Caco-2 (cell line): ENCODE measurements around the gene ACOT7. TPM values are rescaled to one million over a fixed set of nuclear protein-coding genes. Genes with fewer than 3 reads are reported as not detected.

Experiments
- BruUV-seq: library from RNA; stranded (reverse); fragments of 400-500 nt; replicated peaks from 2 replicates; lab custom pipeline; 2021; lab: Mats Ljungman, UMichigan
- CTCF ChIA-PET: fragments of 300-600 bp; sonication (Branson Sonifier 250); formaldehyde crosslinking; loops from one replicate; lab custom pipeline; 2022; ENCODE audit warnings: antibody characterized with exemption; lab: Charles Lee
- POLR2A ChIA-PET: fragments of 300-600 bp; sonication (Branson Sonifier 250); formaldehyde crosslinking; loops from one replicate; lab custom pipeline; 2022; ENCODE audit warnings: antibody characterized with exemption; lab: Charles Lee
- DNase-seq, 2 experiments: peaks; one replicate each; pipeline versions ENCODE4 v3.0.0 to v3.0.0-alpha.2; 2020 to 2022
- H3K27me3 ChIP-seq: replicated peaks from 2 replicates; pipeline ENCODE4 v1.6.0; 2011; ENCODE audit warnings: low read length; ENCODE audit not compliant: control insufficient read depth, insufficient read depth
- H3K36me3 ChIP-seq: 2 replicates; pipeline ENCODE4 v1.5.1; 2011; ENCODE audit warnings: low read length; ENCODE audit not compliant: control insufficient read depth, insufficient read depth
- H3K4me1 ChIP-seq: fragments of 250-450 bp; sonication (Bioruptor Pico); 2 replicates; pipeline ENCODE4 v1.5.1; 2020; ENCODE audit warnings: mild to moderate bottlenecking
- H3K4me3 ChIP-seq: 2 replicates; pipeline ENCODE4 v1.5.1; 2011; ENCODE audit warnings: low read depth, mild to moderate bottlenecking, control low read depth, low read length
- H3K9me3 ChIP-seq: fragments of 250-450 bp; sonication (Bioruptor Pico); 2 replicates; pipeline ENCODE4 v1.5.1; 2020; ENCODE audit warnings: mild to moderate bottlenecking, moderate library complexity
- H3K27ac Mint-ChIP-seq: one replicate; pipeline ENCODE4 v1.8.0; 2022; ENCODE audit warnings: mixed read lengths; ENCODE audit not compliant: unreplicated experiment
- H3K27me3 Mint-ChIP-seq: one replicate; pipeline ENCODE4 v1.8.0; 2022; ENCODE audit warnings: mixed read lengths; ENCODE audit not compliant: insufficient read depth, unreplicated experiment
- H3K36me3 Mint-ChIP-seq: one replicate; pipeline ENCODE4 v1.8.0; 2022; ENCODE audit warnings: mild to moderate bottlenecking, mixed read lengths; ENCODE audit not compliant: insufficient read depth, unreplicated experiment
- H3K4me1 Mint-ChIP-seq: one replicate; pipeline ENCODE4 v1.8.0; 2022; ENCODE audit warnings: low read depth, mixed read lengths; ENCODE audit not compliant: unreplicated experiment
- H3K4me3 Mint-ChIP-seq: one replicate; pipeline ENCODE4 v1.8.0; 2022; ENCODE audit warnings: mild to moderate bottlenecking, moderate library complexity, mixed read lengths; ENCODE audit not compliant: unreplicated experiment
- H3K9me3 Mint-ChIP-seq: one replicate; pipeline ENCODE4 v1.8.0; 2022; ENCODE audit warnings: mixed read lengths; ENCODE audit not compliant: unreplicated experiment
- intact Hi-C: fragments of 100-400 bp; cut with micrococcal nuclease; formaldehyde crosslinking; loops from one replicate; pipeline ENCODE4 v1.10.0; 2022; ENCODE audit not compliant: unreplicated experiment
- total RNA-seq: library from RNA; stranded (reverse); gene quantifications from 2 replicates; pipeline ENCODE4 v1.2.3, GENCODE V29; 2022
- TF ChIP-seq, protein P1 (sequence below), 2 experiments: fragments of 200-600 bp in 1 of 2; IDR thresholded peaks; 1 replicate in 1 of 2; 2 replicates in 1 of 2; pipeline versions ENCODE4 v1.5.1 to v1.8.0; 2011 to 2022; ENCODE audit warnings: antibody characterized with exemption in 1 of 2, control low read depth in 1 of 2, inconsistent platforms in 1 of 2, low read depth in 1 of 2, low read length in 1 of 2, mild to moderate bottlenecking in 1 of 2, moderate library complexity in 1 of 2; ENCODE audit not compliant: insufficient read depth in 1 of 2, severe bottlenecking in 1 of 2, unreplicated experiment in 1 of 2

ACOT7 gene
- total RNA-seq, 1 experiment from 2014 or later: 221 TPM

DNA sequence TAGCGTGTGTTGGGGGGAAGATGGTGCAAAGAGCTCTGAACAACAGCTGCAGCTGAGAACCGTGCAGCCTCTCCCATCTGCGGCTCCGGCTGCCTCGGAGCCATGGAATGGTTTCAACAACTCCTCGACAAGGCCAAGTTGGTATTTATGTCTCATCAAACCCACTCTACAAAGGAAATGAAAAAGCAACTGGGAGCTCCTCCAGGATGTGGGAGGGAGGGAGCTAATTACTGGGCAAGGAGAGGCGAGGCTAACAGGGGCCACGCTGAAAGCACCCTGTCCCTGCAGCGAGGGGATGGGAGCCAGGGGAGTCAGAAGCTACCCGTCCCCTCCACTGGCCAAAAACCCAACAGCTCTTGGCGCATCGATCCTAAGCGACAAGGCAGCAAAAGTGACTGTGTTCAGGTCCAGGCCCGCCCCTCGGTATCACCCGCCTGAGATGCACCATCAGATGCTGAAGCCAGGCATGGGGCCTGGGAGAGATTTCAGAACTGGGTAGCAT, 63.1 kb downstream of the ACOT7 start:
- H3K4me1 Mint-ChIP-seq: no peaks in the 10 kb centered on the region
- no peak for DNase-seq
- no TSS peak for BruUV-seq
- H3K27me3 Mint-ChIP-seq: no peaks in the 10 kb centered on the region
- Histone ChIP-seq H3K4me1 (no peaks in the 10 kb centered on the region), H3K4me3 (no peak overlapping the region), H3K27me3 (no peaks in the 10 kb centered on the region), H3K36me3 (no peaks in the 10 kb centered on the region; the same call in 1 of the 2 replicates), H3K9me3 (no peaks in the 10 kb centered on the region)
- POLR2A ChIA-PET: no interaction called here
- H3K4me3 Mint-ChIP-seq: no peak overlapping the region
- TF ChIP-seq, protein P1, sequence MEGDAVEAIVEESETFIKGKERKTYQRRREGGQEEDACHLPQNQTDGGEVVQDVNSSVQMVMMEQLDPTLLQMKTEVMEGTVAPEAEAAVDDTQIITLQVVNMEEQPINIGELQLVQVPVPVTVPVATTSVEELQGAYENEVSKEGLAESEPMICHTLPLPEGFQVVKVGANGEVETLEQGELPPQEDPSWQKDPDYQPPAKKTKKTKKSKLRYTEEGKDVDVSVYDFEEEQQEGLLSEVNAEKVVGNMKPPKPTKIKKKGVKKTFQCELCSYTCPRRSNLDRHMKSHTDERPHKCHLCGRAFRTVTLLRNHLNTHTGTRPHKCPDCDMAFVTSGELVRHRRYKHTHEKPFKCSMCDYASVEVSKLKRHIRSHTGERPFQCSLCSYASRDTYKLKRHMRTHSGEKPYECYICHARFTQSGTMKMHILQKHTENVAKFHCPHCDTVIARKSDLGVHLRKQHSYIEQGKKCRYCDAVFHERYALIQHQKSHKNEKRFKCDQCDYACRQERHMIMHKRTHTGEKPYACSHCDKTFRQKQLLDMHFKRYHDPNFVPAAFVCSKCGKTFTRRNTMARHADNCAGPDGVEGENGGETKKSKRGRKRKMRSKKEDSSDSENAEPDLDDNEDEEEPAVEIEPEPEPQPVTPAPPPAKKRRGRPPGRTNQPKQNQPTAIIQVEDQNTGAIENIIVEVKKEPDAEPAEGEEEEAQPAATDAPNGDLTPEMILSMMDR (IDR thresholded peaks at IDR 0.05; ENCODE audit: insufficient read depth in 1 of 2, low read depth in 1 of 2, low read length in 1 of 2, severe bottlenecking in 1 of 2, unreplicated experiment in 1 of 2): no peak
- intact Hi-C loops: no loop called here
- CTCF ChIA-PET: no interaction called here
- no peaks in the 10 kb centered on the region for H3K9me3 Mint-ChIP-seq
- peaks cover 53% of the 10 kb centered on the region for H3K36me3 Mint-ChIP-seq
- no peak overlapping the region for H3K27ac Mint-ChIP-seq

DNA sequence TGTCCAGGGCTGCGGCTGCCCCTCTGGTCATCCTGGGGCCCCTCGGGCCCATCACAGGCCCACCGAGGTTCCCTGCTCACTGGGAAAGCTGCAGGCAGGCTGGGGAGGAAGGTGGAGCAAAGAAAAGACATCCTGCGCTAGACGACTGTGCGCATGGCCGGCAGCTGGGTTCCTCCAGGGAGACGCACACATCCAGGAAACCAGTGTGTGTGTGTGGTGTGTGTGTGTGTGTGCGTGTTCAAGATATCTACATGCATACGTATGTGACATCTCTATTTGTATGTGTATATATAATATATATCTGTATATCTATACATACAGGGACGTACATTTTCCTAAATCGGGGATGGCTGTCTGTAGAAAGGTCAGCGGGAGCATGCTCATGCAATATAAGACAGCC, 63.7 kb downstream of the ACOT7 start:
- Histone ChIP-seq H3K4me3 (no peak overlapping the region), H3K4me1 (no peaks in the 10 kb centered on the region), H3K9me3 (no peaks in the 10 kb centered on the region), H3K27me3 (no peaks in the 10 kb centered on the region), H3K36me3 (no peaks in the 10 kb centered on the region; the same call in 1 of the 2 replicates)
- no peaks in the 10 kb centered on the region for H3K4me1 Mint-ChIP-seq
- H3K27ac Mint-ChIP-seq: no peak overlapping the region
- no TSS peak for BruUV-seq
- TF ChIP-seq, protein P1 (IDR thresholded peaks at IDR 0.05; ENCODE audit: insufficient read depth in 1 of 2, low read depth in 1 of 2, low read length in 1 of 2, severe bottlenecking in 1 of 2, unreplicated experiment in 1 of 2): no peak
- peaks cover 54% of the 10 kb centered on the region for H3K36me3 Mint-ChIP-seq
- H3K27me3 Mint-ChIP-seq: no peaks in the 10 kb centered on the region
- H3K4me3 Mint-ChIP-seq: no peak overlapping the region
- POLR2A ChIA-PET: no interaction called here
- intact Hi-C loops: no loop called here
- H3K9me3 Mint-ChIP-seq: no peaks in the 10 kb centered on the region
- CTCF ChIA-PET: no interaction called here
- no peak for DNase-seq

DNA sequence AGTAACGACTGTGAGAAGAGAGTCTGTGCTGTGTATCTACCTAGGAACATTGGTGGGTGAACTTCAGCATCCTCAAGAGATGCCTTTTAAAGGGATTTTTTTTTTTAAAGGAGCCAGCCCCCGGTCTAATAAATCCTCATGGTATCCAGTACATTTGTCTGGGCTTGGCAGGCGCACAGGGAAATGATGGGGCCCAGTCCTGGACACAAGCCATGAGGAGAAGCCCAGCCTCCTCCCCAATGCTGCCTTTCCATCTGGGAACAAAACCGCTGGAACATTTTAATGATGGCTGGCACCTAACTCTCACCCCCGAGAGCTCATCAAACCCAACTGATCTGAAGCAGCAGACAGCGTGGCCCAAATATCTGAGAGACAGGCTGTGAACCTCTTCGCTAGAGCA, 64.2 kb downstream of the ACOT7 start:
- no peak overlapping the region for H3K4me3 ChIP-seq
- no peaks in the 10 kb centered on the region; the same call in 1 of the 2 replicates for H3K36me3 ChIP-seq
- DNase-seq: no peak
- CTCF ChIA-PET: no interaction called here
- H3K4me1 Mint-ChIP-seq: no peaks in the 10 kb centered on the region
- H3K9me3 Mint-ChIP-seq: no peaks in the 10 kb centered on the region
- intact Hi-C loops: no loop called here
- BruUV-seq: no TSS peak
- no peaks in the 10 kb centered on the region for H3K27me3 Mint-ChIP-seq
- H3K27me3 ChIP-seq: no peaks in the 10 kb centered on the region
- H3K4me3 Mint-ChIP-seq: no peak overlapping the region
- H3K27ac Mint-ChIP-seq: no peak overlapping the region
- peaks cover 59% of the 10 kb centered on the region for H3K36me3 Mint-ChIP-seq
- TF ChIP-seq, protein P1 (IDR thresholded peaks at IDR 0.05; ENCODE audit: insufficient read depth in 1 of 2, low read depth in 1 of 2, low read length in 1 of 2, severe bottlenecking in 1 of 2, unreplicated experiment in 1 of 2): no peak
- POLR2A ChIA-PET: no interaction called here
- H3K4me1 ChIP-seq: no peaks in the 10 kb centered on the region
- H3K9me3 ChIP-seq: no peaks in the 10 kb centered on the region
